Measurements from ENCODE around the gene MYH9. TPM values are rescaled to one million over a fixed set of nuclear protein-coding genes. Genes with fewer than 3 reads are reported as not detected.

MYH9 gene
- total RNA-seq, 1 donor from 2014 or later = 122 TPM

DNA sequence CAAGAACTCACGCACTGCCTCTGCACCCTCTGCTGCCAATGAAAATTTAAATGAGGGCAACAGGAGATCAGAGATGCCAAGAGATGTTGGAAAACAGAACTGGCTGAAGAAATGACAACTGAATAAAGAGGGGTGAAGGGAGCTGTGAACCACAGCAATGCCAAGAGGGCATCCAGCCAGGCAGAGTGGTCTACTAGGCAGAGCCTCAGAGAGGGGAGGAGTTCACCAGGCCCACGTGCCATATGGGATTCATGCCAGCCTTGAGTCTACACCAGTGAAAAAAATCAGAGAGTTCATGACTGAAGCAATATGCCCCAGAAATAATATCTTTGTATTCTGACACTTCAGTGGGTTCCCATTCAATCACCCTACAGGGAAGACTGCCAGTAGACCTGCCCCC lies 152.8 kb downstream of the MYH9 start:
- Mint-ChIP-seq H3K27me3 (ENCODE audit: unreplicated experiment) (no peaks in the 10 kb centered on the region), H3K9me3 (ENCODE audit: unreplicated experiment) (no peaks in the 10 kb centered on the region), H3K27ac (ENCODE audit: unreplicated experiment) (no peak overlapping the region), H3K4me3 (ENCODE audit: unreplicated experiment) (no peak overlapping the region), H3K4me1 (ENCODE audit: low read depth, unreplicated experiment) (peaks cover 4% of the 10 kb centered on the region), H3K36me3 (ENCODE audit: unreplicated experiment) (peaks cover 9% of the 10 kb centered on the region)
- DNase-seq = no peak
- TF ChIP-seq, protein P1, sequence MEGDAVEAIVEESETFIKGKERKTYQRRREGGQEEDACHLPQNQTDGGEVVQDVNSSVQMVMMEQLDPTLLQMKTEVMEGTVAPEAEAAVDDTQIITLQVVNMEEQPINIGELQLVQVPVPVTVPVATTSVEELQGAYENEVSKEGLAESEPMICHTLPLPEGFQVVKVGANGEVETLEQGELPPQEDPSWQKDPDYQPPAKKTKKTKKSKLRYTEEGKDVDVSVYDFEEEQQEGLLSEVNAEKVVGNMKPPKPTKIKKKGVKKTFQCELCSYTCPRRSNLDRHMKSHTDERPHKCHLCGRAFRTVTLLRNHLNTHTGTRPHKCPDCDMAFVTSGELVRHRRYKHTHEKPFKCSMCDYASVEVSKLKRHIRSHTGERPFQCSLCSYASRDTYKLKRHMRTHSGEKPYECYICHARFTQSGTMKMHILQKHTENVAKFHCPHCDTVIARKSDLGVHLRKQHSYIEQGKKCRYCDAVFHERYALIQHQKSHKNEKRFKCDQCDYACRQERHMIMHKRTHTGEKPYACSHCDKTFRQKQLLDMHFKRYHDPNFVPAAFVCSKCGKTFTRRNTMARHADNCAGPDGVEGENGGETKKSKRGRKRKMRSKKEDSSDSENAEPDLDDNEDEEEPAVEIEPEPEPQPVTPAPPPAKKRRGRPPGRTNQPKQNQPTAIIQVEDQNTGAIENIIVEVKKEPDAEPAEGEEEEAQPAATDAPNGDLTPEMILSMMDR (IDR thresholded peaks at IDR 0.05; ENCODE audit: partially characterized antibody, unreplicated experiment) = no peak

DNA sequence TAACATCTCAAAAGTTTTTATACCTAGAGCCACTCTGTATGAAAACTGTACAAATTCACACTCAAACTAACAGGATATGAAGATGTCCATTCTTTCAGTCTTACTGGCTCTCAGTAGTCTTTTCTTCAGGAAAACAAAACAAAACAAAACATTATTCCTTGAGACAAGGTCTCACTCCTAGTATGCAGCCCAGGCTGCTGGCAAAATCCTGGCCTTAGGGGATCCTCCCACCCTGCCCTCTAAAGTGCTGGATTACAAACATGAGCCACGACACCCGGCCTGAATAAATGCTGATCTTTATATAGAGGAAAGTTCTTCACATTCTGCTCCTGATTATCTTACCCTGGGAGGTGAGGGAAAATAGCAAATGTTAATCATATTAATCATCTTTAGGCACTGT lies 153.6 kb downstream of the MYH9 start:
- H3K36me3 Mint-ChIP-seq (ENCODE audit: unreplicated experiment) = peaks cover 9% of the 10 kb centered on the region
- H3K4me3 Mint-ChIP-seq (ENCODE audit: unreplicated experiment) = no peak overlapping the region
- no peaks in the 10 kb centered on the region for H3K9me3 Mint-ChIP-seq (ENCODE audit: unreplicated experiment)
- DNase-seq = no peak
- peaks cover 2% of the 10 kb centered on the region for H3K4me1 Mint-ChIP-seq (ENCODE audit: low read depth, unreplicated experiment)
- no peak overlapping the region for H3K27ac Mint-ChIP-seq (ENCODE audit: unreplicated experiment)
- TF ChIP-seq, protein P1 (IDR thresholded peaks at IDR 0.05; ENCODE audit: partially characterized antibody, unreplicated experiment) = no peak
- no peaks in the 10 kb centered on the region for H3K27me3 Mint-ChIP-seq (ENCODE audit: unreplicated experiment)

DNA sequence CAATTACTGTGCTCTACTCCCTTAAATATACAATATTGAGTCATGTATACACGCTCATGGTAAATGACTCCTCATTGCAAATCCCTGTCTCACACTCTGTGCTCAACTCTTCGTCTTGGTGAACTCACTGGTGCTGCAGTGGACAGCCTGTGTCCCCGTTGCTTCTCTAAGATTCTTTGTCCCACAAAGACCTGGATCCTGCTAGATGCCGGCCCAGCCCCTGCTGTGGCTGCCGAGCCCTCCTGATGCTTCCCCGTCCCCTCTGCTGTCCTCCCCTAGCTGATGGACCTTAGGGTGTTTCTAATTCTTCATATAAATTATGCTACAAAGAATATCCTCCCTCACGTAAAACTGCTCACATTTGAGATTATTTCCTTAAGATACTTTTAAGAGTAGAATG lies 154.0 kb downstream of the MYH9 start:
- Mint-ChIP-seq H3K27ac (ENCODE audit: unreplicated experiment) (no peak overlapping the region), H3K36me3 (ENCODE audit: unreplicated experiment) (peaks cover 9% of the 10 kb centered on the region), H3K4me1 (ENCODE audit: low read depth, unreplicated experiment) (no peaks in the 10 kb centered on the region), H3K9me3 (ENCODE audit: unreplicated experiment) (no peaks in the 10 kb centered on the region), H3K27me3 (ENCODE audit: unreplicated experiment) (no peaks in the 10 kb centered on the region), H3K4me3 (ENCODE audit: unreplicated experiment) (no peak overlapping the region)
- TF ChIP-seq, protein P1 (IDR thresholded peaks at IDR 0.05; ENCODE audit: partially characterized antibody, unreplicated experiment) = no peak
- no peak for DNase-seq

DNA sequence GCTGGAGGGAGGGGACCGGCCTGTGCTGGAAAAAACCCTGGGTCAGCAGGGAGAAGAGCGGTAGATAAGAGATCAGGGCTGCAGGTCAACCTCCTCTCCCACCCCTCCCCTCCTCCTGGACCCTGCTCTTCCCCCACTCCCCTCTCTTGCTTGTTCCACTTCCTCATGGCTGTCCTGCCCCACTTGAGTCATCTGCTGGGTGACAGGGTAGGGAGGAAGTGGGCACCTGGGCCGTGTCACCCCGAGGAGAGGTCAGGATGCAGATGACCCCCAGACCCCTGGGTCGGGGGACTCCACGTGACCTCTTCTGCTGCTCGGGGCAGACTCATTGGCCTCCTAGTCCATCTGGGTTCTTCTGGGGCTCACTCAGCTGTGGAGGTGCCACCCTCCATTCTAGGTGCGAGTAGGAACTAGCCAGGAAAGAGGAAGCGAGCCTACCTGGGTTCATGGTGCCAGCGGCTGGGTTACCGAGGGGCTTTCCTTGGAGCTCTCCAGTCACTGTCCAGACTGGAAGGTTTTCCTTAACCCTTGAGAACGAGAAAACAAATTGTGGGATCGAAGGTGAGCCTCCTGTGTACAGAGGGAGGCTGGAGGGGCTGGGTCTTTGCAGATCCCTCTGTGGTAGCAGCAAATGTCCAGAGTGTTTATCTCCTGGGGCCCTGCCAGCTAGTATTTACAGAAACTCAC lies 154.9 kb downstream of the MYH9 start:
- H3K4me3 Mint-ChIP-seq (ENCODE audit: unreplicated experiment) = no peak overlapping the region
- peaks cover 9% of the 10 kb centered on the region for H3K36me3 Mint-ChIP-seq (ENCODE audit: unreplicated experiment)
- no peaks in the 10 kb centered on the region for H3K4me1 Mint-ChIP-seq (ENCODE audit: low read depth, unreplicated experiment)
- no peaks in the 10 kb centered on the region for H3K27me3 Mint-ChIP-seq (ENCODE audit: unreplicated experiment)
- H3K27ac Mint-ChIP-seq (ENCODE audit: unreplicated experiment) = no peak overlapping the region
- TF ChIP-seq, protein P1 (IDR thresholded peaks at IDR 0.05; ENCODE audit: partially characterized antibody, unreplicated experiment) = no peak
- no peak for DNase-seq
- no peaks in the 10 kb centered on the region for H3K9me3 Mint-ChIP-seq (ENCODE audit: unreplicated experiment)

Small RNA genes within 50 kb of the gene (microRNA-seq; reads per million reads assigned to microRNA genes)
- 1.9 reads per million, percentile 11 among the genes with 10 or more reads in this experiment for gene MIR6819 (ENCODE audit: unreplicated experiment)

Other genes starting within 250 kb of the MYH9 start
- not detected for gene APOL3, start 227.2 kb downstream of the MYH9 start, total RNA-seq (ENCODE audit: unreplicated experiment)
- not detected for gene APOL4, start 186.2 kb downstream of the MYH9 start, total RNA-seq (ENCODE audit: unreplicated experiment)
- gene APOL2, start 148.4 kb downstream of the MYH9 start, total RNA-seq (ENCODE audit: unreplicated experiment) = not detected
- not detected for gene APOL1, start 134.8 kb downstream of the MYH9 start, total RNA-seq (ENCODE audit: unreplicated experiment)
- gene TXN2, start 93.7 kb upstream of the MYH9 start, total RNA-seq (ENCODE audit: unreplicated experiment) = 66.1 TPM
- 41.6 TPM for gene FOXRED2, start 119.1 kb upstream of the MYH9 start, total RNA-seq (ENCODE audit: unreplicated experiment)
- 143 TPM for gene EIF3D, start 141.2 kb upstream of the MYH9 start, total RNA-seq (ENCODE audit: unreplicated experiment)

Data from glutamatergic neuron (in vitro differentiated cells).